ENCODE results near the gene ZBTB2.

ZBTB2 gene, protein sequence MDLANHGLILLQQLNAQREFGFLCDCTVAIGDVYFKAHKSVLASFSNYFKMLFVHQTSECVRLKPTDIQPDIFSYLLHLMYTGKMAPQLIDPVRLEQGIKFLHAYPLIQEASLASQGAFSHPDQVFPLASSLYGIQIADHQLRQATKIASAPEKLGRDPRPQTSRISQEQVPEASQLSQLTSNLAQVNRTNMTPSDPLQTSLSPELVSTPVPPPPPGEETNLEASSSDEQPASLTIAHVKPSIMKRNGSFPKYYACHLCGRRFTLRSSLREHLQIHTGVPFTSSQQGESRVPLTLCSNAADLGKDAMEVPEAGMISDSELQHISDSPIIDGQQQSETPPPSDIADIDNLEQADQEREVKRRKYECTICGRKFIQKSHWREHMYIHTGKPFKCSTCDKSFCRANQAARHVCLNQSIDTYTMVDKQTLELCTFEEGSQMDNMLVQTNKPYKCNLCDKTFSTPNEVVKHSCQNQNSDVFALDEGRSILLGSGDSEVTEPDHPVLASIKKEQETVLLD

DNA sequence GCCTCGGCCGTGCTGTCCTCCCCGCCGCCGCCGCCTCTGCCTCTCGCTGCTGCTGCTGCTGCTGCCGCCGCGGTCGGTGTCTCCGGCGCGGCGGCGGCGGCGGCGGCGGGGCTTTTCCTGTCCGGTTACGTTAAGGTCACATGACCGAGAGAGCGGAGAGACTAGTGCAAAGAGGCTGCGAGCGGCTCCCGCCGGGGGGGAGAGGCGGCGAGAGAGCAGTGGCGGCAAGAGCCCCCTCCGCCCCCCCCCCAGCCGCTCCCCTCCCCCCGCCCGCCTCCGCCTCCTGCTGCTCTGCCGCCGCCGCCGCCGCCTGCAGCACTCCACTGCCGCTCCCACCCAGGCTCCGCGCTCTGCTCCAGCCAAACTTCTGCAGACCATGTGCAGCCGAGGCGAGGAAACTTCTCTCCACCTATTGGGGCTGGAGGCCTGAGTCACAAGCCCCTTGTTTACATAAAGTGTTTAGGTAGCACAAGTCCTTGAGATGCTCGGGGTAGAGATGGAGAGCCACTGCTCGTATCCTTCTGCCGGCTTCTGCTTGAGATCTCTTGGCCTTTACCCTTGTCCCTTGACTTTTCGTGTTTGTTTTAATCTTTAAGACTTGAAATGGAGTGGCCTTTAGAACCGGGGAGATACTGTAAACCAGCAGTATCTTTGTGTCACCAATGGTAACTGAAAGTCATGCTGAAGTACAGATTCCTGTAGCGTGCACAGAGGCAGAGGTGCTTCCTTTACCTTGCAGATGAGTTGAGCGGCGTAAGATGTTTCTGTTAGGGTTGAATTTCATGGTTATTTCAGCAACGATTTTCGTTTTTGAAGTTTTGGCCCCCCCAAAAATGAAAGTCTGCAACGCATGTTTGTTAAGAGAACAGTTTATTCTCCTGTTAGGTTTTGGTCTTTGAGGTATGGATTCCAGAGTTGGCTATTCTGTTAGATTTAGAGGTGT is at the start of gene ZBTB2:
ZBTB2 (minus strand) TSS at position 89 of the 943 bp plus-strand sequence. CDS start 17,922 bp downstream, outside the sequence.
- no peak for DNase-seq

DNA sequence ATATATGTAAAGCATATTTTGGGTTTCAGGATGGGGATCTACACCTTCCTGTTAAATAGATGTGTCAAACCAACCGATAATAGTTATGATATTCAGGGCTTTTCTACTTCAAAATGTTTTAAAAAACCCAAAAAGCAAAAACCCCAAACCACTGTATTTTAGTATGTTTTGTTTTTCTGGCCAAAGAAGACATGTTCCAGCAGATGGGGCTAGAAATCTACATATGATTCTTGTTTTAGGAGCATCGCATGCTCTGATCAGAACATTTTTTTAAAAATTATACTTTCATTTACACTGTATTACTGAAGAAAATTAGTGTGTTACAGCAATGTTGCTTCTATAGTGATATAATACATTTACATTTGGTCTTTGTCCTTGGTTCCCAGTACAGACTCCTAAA is 49.6 kb upstream of the ZBTB2 start:
- DNase-seq, result no peak

DNA sequence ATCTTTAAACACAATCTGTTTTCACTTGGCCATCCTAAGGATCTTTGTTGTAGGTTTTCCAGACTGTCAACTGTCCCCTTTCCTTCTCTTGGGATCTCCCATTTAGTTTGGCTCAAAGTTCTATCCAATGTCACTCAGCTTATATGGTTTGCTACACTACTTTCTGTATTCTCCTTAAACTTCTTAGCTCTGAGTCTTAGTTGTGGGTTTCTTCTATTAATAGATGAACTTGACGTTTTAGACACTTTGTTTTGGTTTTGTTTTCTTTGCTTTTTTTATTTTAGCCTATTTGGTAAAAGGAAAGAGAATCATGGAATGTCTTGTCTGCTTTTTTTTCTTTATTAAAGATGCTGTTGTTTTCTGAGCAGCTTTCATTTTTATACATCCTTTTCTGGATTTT is 49.1 kb upstream of the ZBTB2 start:
- DNase-seq, result no peak

DNA sequence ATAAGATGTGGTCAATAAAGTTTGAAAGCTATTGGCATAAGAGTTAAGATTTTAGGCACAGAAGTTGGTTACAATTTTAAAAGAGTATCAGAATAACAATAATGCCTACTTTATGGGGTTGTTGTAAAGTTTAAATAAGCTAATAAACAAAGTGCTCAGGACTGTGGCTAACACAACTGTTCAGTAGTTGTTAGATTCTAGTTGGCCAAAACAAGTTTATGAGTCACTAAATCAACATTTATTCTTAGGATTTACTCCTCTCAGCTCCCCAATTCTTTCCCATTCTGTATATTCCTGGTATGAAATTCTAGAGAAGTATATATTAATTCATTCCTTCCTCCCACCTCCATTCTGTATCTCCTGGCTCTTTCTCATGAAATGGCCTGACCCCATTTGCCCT is 46.0 kb upstream of the ZBTB2 start:
- no peak for DNase-seq

DNA sequence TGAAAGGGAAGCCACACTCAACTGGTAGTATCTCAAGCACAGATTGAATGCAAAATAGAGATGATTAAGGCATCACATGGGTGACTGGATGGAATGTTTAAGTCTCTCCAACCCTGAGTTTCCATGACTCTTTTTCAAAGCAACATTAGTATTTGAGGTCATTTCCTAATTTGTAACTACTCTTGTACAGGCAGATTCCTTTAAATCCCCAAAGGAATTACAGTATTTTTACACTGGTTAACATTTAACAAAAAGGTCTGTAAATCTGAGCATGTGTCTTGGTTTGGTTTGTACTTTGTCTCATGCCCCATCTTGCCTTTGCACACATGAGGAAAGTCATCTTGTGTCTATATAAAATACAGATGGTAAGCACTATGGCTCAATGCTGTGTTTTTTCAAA is 45.4 kb upstream of the ZBTB2 start:
- DNase-seq, result no peak

DNA sequence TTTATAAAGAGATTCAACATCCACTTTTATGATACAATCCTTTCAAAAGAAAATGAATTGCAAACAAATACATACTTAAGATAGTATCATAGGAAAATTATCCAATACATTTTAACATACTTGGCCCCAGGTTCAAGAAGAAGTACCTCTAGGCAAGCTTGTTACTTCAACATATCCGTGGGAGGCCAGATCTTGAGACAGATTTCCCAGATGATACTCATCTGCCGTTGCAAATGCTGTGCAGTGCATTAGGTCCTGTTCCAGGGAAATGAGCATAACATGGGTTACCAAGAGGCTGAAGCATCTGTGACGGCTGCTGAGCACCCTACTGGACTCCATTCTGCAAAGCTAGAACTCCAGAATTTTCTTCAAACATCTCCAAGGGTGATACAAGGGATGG is 44.9 kb upstream of the ZBTB2 start:
- no peak for DNase-seq

DNA sequence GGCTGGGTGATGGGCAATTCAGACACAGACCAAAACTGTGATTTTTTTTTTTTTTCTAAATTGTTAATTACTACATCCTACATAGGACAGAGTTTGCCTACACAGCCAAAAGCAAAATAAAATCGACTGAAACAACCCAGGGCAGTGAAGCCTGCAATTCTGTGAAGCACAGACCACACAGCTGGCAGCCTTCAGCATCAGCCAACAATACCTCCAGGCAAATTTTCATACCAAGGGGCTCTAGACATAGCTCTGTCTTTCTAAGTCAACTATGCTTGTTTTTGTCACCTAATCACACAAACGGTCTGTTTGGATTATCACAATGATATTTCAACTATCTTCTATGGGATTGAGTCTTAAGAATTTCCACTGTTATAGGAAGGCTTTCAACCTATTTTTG is 43.0 kb upstream of the ZBTB2 start:
- DNase-seq, result no peak

DNA sequence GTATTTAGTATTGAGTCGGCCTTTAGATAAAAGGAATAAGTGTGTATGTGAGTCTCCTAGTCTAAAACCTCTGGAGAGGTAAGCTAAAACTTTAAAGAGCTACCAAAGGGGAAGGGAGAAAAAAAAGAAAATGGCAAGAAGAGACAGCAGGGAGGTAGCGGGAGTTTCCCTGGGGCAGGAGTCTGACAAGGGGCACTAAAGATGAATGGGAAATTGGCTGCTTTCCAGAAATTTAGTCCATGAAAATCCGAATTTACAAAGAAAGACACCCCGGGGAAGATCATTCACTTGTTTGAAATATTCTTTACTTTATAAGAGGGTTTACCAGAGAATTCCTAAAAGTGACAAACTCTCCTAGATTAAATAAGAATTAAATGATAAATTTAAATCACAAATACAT is 41.3 kb upstream of the ZBTB2 start:
- DNase-seq, result no peak

DNA sequence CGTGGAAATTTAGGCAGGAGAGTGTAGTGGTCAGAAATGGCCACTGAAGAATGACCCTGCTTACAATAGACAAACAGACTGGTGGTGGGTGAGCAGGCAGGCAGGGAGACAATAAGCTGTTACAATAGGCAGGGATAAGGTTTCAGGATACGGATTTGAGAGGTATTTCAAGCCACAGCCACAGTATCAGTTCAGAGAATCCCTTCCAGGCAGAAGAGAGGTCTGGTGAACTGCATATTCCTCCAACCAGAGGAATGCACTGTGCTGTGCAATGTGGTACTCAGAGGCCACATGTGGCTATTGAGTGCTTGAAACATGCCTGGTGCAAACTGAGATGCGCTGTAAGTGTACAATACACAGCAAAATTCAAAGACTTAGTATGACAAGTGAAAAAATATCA is 40.0 kb upstream of the ZBTB2 start:
- DNase-seq, result no peak

DNA sequence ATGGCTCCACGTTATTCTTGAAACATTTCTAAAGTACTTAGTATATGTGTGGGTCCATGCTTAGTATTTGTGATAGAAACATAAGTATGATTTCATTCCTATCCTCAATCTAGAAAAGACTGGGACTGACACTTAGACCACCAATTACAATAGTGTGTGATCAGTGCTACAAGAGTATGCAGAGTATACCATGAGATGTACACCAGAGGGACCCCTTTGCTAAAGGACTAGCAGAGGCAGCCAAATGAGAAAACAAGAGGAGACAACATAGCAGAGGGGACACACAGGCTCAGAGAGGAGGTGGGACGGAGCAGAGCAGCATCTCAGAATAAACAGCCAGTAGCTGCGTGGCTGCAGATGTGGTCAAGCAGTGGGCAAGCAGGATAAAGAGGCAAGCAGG is 39.5 kb upstream of the ZBTB2 start:
- no peak for DNase-seq

DNA sequence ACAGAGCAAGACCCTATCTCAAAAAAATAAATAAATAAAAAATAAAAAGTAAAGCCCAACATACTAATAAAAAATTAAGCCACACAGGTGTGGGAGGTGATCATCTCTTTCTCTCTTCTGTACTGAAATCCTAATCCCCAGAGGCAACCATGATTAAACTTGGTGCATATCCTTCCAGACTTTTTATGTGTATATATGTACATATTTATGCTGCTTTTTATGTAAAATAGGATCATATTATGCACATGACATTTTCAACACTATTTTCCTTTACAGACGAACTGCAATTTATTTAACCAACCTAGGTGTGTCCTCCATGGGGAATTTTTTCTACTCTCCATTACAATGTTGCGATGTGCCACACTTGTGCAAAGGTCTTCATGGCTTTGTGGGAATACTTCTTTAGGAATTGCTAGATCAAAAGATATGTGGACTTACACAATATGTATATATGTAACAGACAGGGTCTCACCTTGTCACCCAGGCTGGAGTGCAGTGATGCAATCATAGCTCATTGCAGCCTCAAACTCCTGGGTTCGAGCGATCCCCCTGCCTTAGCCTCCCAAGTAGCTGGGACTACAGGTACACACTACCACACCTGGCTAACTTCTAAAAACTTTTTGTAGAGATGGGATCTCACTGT is 36.9 kb upstream of the ZBTB2 start:
- DNase-seq, result no peak

DNA sequence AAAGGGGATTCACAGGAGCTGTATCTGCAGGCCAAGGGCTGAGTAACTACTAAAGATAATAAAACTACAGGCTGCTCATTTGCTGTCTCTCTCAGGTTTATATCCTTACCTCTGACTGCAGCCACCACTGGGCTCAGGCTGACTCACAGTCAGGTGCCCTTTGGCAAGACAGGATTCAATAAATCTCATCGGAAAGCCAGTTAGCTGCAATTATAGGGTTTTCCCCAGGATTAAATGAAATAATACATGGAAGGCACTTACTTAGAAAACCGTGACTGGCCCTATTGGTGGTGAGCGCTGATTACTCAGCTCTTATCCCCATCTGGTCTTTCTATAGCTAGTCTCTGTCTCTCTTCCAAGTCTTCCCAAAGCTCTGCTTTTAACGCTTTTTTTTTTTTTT is 34.2 kb upstream of the ZBTB2 start:
- no peak for DNase-seq

DNA sequence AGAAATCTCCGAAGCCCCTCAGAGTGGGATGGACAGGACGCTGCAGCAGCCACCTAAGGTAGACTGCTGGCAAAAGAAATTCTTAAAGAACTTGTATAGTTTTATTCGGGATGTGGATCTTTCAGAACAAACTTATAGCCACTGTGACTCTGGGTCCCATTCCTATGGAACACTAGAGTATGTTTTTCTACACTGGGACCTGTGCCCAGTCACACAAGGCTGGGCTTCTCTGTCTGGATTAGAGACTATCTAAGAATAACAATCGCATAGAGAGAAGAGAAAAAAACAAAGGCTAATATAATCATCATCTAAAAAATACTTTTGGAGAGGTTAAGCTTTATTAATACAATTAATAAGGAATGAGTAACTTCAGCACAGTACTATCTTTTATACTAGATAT is 31.6 kb upstream of the ZBTB2 start:
- no peak for DNase-seq

DNA sequence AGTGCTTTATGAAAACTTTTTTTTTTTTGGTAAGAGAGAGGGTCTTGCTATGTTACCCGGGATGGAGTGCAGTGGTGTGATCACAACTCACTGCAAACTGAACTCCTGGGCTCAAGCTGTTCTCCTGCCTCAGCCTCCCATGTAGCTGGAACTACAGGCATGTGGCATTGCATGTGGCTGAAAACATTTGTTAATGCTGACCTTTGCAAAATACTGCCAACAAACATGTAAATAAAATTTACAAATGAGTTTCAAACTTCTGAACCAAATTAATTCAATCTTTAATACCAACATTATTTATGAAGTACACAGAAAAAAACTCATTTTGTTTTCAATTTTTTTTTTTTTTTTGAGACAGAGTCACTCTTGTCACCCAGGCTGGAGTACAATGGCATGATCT is 26.1 kb upstream of the ZBTB2 start:
- DNase-seq, result no peak

DNA sequence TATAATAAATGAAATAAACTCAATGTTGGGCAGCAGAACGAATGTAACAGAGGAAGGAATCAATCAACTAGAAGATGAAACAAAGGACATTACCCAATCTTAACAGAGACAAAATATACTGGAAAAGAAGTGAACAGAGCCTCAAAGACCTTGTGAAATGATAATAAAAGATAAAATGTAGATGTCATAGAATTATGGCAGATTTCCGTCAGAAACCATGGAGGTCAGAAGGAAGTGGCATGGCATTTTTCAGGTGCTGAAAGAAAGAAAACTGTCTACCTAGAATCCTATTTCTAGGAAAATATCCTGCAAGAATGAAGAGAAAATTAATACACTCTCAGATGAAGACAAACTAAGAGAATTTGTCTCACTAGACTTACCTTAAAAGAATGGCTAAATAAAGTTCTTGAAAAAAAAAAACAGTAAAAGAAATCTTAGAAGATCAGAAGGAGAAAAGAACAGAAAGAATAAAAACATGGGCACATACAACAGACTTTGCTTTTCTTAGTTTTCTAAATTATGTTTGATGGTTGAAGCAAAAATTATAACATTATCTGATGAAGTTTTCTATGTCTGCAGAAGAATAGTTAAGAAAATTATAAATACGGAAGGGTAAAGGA is 23.4 kb upstream of the ZBTB2 start:
- no peak for DNase-seq

DNA sequence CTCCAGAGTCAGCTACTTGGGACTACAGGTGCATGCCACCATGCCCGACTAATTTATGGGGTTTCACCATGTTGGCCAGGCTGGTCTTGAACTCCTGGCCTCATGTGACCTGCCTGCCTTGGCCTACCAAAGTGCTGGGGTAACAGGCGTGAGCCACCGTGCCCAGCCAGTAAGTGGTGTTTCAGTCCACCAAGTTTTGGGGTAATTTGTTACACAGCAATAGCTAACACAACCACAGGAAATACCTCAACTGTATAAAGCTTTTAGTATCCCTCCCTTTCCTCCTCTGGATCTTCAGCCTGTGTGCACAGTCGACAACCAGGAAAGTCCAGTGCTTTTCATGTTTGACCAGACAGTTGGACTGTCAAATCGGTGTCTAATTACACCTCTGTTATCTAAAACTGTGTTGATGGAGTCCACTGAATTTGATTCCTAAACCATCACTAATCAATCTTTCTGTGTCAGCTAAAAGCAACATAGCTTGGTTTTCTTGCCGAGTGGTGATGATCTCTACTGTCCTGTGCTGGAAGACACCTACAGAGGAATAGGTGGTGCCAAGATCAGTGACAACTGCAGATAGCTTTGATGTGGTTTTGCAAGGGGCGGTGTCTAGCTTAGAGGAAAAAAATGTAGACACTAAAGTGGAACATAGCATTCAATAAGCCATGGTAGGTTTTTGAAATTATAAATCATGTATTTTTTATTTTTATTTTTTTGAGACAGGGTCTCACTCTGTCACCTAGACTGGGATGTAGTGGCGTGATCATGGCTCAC is 22.2 kb upstream of the ZBTB2 start:
- no peak for DNase-seq

DNA sequence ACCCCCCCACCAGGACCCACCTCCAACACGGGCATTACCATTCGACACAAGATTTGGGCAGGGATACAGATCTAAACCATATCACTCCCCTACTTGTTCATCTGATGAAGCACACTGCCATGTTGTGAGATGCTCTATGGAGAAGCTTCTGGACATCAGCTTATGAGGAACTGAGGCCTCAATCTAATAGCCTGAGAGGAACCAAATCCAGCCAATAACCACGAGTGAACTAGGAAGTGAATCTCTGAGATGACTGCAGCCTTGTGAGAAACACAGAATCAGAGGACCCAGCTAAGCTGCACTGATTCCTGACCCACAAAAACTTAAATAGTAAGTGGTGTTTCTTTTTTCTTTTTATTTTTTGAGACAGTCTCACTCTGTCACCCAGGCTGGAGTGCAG is 21.6 kb upstream of the ZBTB2 start:
- no peak for DNase-seq

DNA sequence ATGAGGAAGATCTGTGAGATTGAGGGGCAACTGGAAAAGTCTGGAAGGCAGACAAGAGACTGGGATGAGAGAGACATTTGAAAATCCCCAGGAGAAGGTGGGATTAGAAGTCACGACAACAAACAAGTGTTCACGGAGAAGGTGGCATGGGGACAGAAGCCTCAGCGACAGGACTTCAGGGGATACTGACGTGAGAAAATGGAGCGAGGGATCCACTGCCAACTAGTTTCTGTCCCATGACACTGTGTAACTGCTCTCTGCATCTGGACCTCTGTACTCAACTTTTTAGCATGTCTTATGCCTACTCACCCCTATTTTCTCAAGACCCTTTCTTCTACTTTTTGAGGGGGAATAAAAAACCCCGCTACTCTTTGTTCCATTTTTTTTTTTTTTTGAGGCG is 18.3 kb upstream of the ZBTB2 start:
- DNase-seq, result no peak

DNA sequence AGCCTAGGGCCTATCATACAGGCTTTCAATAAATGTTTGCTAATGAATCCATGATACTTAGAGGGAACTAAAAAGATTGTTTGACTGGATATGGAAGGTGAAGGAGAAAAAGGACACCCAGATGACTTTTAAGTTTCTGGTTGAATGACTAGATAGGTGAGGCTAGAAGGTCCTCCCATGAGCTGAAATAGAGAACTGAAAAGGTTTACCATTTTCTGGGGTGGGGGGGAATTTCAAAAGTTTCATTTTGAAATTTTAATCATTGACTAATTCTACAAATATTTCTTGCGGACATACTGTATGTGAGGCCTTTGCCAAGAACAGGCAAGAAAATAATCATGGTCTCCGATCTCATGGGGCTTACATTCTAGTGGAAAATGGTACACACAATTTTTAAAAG is 17.9 kb upstream of the ZBTB2 start:
- no peak for DNase-seq

DNA sequence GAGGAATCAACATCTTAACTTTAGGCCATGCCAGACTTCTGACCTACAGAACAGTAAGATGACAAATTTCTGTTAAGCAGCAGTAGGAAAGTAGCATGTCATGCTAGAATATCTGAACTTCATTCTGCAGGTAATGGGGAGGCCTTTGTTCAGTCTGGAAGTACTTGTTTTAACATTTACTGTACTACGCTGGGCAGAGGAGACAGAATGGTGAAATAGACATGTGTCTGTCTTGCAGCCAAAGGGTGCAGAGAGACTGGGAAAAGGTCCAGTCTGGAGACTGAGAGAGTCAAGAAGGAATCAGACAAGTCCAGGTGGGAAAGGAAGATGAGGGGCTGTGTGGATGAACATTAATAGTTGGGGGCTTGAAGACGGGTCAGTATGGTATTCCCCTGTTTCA is 17.5 kb upstream of the ZBTB2 start:
- DNase-seq, result no peak

DNA sequence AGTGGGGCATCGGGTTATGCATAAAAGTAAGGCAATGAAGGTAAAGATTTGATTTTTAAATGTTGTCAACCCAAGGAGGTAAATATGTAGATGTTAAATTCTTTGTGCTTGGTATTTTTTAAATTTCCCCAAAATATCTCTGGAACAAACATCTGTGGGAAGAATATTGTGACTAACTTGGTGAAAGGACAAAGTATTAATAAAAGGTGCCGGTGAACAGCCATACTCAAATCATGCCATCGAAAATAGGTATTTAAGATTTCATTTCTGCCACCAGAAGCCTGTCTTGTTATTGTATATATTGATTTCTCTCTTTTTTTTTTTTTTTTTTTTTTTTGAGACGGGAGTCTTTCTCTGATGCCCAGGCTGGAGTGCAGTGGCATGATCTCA is 12.6 kb upstream of the ZBTB2 start:
- DNase-seq, result no peak

DNA sequence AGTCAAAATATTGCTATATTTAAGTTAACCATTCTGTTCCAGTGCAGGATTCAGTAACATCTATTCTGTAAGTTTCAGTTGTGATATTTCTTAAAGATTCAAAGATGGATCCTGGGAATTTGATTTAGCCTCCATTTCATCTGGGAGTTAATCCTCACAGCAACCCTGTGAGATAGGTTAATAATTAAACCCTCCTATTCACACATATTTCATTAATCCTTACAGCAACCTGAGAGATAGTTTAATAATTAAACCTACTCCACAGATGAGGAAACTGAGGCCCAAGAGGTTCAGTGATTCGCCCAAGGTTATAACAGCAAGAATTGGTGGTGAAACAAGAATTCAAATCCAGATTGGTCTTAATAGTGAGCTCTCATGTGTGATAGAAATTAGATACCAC is 10.9 kb upstream of the ZBTB2 start:
- no peak for DNase-seq

All from cerebellar nuclear complex (tissue), 1 donor.